ENCODE measurements around the gene SGCG. TPM values are rescaled to one million over a fixed set of nuclear protein-coding genes. Genes with fewer than 3 reads are reported as not detected.
A peak's percentile ranks its signal among the peaks of the same experiment; 100 is the strongest.

The SGCG gene
- polyA plus RNA-seq, 2 of the 4 experiments (the other 2 are of a cell fraction) = 0.09 TPM; not detected in 1

GRCh38 chr13:23319883-23320224 lies 139.1 kb downstream of the SGCG start:
- Histone ChIP-seq H3K4me3 (no peak overlapping the region), H3K4me2 (peak overlapping the region; percentile 62), H3K4me1 (peaks cover 49% of the 10 kb centered on the region), H3K27ac (peak overlapping the region; percentile 79 to 88), H3K9me3 (no peaks in the 10 kb centered on the region)
- 67% methylated on average over 3 of the region's 3 CpGs for WGBS (ENCODE audit: missing lambda C conversion rate)
- CTCF ChIA-PET = interaction anchor here (0.6 to 3.4 kb wide), 6 partner anchors 147 to 1696 kb away, joined by 3 to 18 read pairs (median 3); no protein-coding TSS in a partner anchor
- ATAC-seq (no peak), FAIRE-seq (no peak), DNase-seq (ENCODE audit: low read depth in 1 of 2, low spot score in 1 of 2) (no peak)
- TF ChIP-seq HOXB13 (CRISPR knock-in tag; IDR thresholded peaks at IDR 0.05; ENCODE audit: low read depth) = no peak
- POLR2A ChIA-PET = no interaction called here

- no peaks in the 10 kb centered on the region for H3K9me3 ChIP-seq
- H3K27ac ChIP-seq = peak overlapping the region; percentile 79 to 88
- 9% methylated on average over 4 of the region's 4 CpGs for WGBS (ENCODE audit: missing lambda C conversion rate)
- no peak for DNase-seq (ENCODE audit: low read depth in 1 of 2, low spot score in 1 of 2)
- ChIA-PET POLR2A (interaction anchor here (1.4 to 1.5 kb wide), 2 partner anchors 29 to 55 kb away, joined by 4 to 5 read pairs; no protein-coding TSS in a partner anchor), CTCF (interaction anchor here (0.8 to 3.4 kb wide), 3 partner anchors 9 to 519 kb away, joined by 3 to 18 read pairs (median 6); no protein-coding TSS in a partner anchor)
- H3K4me2 ChIP-seq = peak overlapping the region; percentile 62
- peaks cover 49% of the 10 kb centered on the region for H3K4me1 ChIP-seq
- ATAC-seq = peak; percentile 60 to 76; a peak in 4 of 6 replicates
- peak overlapping the region; percentile 15; the same call in 1 of the 3 replicates for H3K4me3 ChIP-seq
- TF ChIP-seq RFX5 (IDR thresholded peaks at IDR 0.05) = no peak
- no peak for TF ChIP-seq HOXA7 (CRISPR knock-in tag; IDR thresholded peaks at IDR 0.05)
- no peak for TF ChIP-seq MYC (IDR thresholded peaks at IDR 0.05; ENCODE audit: borderline replicate concordance, low read length)
- no peak for TF ChIP-seq RCOR1 (IDR thresholded peaks at IDR 0.05; ENCODE audit: low read depth, low read length)
- TF ChIP-seq RNF2 (IDR thresholded peaks at IDR 0.05; ENCODE audit: borderline replicate concordance, low read depth) = no peak
- no peak for TF ChIP-seq POLR2AphosphoS2 (conservative IDR thresholded peaks at IDR 0.05; ENCODE audit: low read length)
- TF ChIP-seq CBX8 (IDR thresholded peaks at IDR 0.05) = no peak
- no peak for TF ChIP-seq CTCF (IDR thresholded peaks at IDR 0.05)
- no peak for TF ChIP-seq FOXS1 (CRISPR knock-in tag; IDR thresholded peaks at IDR 0.05)
- no peak for TF ChIP-seq NFE2L2 (conservative IDR thresholded peaks at IDR 0.05; ENCODE audit: low read length)
- no peak for TF ChIP-seq PHF8 (IDR thresholded peaks at IDR 0.05; ENCODE audit: borderline replicate concordance, low read depth)
- no peak for TF ChIP-seq MAFK (IDR thresholded peaks at IDR 0.05; ENCODE audit: partially characterized antibody)
- TF ChIP-seq ZNF302 (CRISPR knock-in tag; IDR thresholded peaks at IDR 0.05) = no peak
- FAIRE-seq = no peak
These were observed 140.3 kb downstream of the SGCG start for GRCh38 chr13:23320926-23321534.

- Histone ChIP-seq H3K4me1 (peaks cover 49% of the 10 kb centered on the region), H3K4me2 (peak overlapping the region; percentile 62), H3K27ac (peak overlapping the region; percentile 79 to 88), H3K9me3 (no peaks in the 10 kb centered on the region), H3K4me3 (no peak overlapping the region; the same call in 2 of the 3 replicates)
- FAIRE-seq (no peak), DNase-seq (ENCODE audit: low read depth in 1 of 2, low spot score in 1 of 2) (peak; percentile 49 to 86), ATAC-seq (peak; percentile 97 to 99)
- CTCF ChIA-PET = interaction anchor here (1.0 to 3.4 kb wide), 2 partner anchors 8 to 520 kb away, joined by 6 to 18 read pairs; no protein-coding TSS in a partner anchor
- no peak for TF ChIP-seq KDM5A (IDR thresholded peaks at IDR 0.05)
- TF ChIP-seq GATA3 (IDR thresholded peaks at IDR 0.05; ENCODE audit: borderline replicate concordance) = peak; percentile 32; the same call in 1 of the 2 replicates
- TF ChIP-seq POLR2A (IDR thresholded peaks at IDR 0.05; ENCODE audit: low read length) = no peak
- peak; percentile 56; the same call in 1 of the 2 replicates for TF ChIP-seq FOSL2 (IDR thresholded peaks at IDR 0.05)
- peak; percentile 89 for TF ChIP-seq FOSL2 (CRISPR knock-in tag; IDR thresholded peaks at IDR 0.05)
- no peak for TF ChIP-seq PHF8 (IDR thresholded peaks at IDR 0.05; ENCODE audit: borderline replicate concordance, low read depth)
- peak; percentile 30 for TF ChIP-seq MAFK (IDR thresholded peaks at IDR 0.05; ENCODE audit: partially characterized antibody)
- TF ChIP-seq JUN (IDR thresholded peaks at IDR 0.05) = peak in 1 of 2 experiments; percentile 33; a peak in 1 of 5 replicates
- TF ChIP-seq PBX3 (IDR thresholded peaks at IDR 0.05) = 0 out of 2 replicates have a peak, but pooled peaks have one; percentile 29
- no peak for TF ChIP-seq REST (IDR thresholded peaks at IDR 0.05)
- peak; percentile 67 for TF ChIP-seq JUNB (IDR thresholded peaks at IDR 0.05)
- TF ChIP-seq MAX (IDR thresholded peaks at IDR 0.05) = peak; percentile 22; the same call in 1 of the 2 replicates
- 3% methylated on average over 6 of the region's 6 CpGs for WGBS (ENCODE audit: missing lambda C conversion rate)
- POLR2A ChIA-PET = interaction anchor here (1.4 to 1.5 kb wide), 2 partner anchors 29 to 54 kb away, joined by 4 to 5 read pairs; no protein-coding TSS in a partner anchor
These were observed 140.9 kb downstream of the SGCG start for GRCh38 chr13:23321535-23322241.

All from A549 (cell line).